IMR-90 (cell line): ENCODE measurements around the gene TBCD.

Source experiments
- CEBPB ChIP-seq: IDR thresholded peaks from 2 replicates; pipeline ENCODE4 v1.6.1; 2012; ENCODE audit warnings: low read depth, low read length, improper control_type of control experiment
- POLR2A ChIP-seq: IDR thresholded peaks from 2 replicates; pipeline ENCODE4 v1.6.1; 2012; ENCODE audit warnings: mild to moderate bottlenecking, low read depth, low read length
- TF ChIP-seq, protein P1 (sequence below): fragments of 150-350 bp; IDR thresholded peaks from 2 replicates; pipeline ENCODE4 v1.6.1; 2016; ENCODE audit warnings: low read depth, mild to moderate bottlenecking, low read length, moderate library complexity, borderline replicate concordance

DNA sequence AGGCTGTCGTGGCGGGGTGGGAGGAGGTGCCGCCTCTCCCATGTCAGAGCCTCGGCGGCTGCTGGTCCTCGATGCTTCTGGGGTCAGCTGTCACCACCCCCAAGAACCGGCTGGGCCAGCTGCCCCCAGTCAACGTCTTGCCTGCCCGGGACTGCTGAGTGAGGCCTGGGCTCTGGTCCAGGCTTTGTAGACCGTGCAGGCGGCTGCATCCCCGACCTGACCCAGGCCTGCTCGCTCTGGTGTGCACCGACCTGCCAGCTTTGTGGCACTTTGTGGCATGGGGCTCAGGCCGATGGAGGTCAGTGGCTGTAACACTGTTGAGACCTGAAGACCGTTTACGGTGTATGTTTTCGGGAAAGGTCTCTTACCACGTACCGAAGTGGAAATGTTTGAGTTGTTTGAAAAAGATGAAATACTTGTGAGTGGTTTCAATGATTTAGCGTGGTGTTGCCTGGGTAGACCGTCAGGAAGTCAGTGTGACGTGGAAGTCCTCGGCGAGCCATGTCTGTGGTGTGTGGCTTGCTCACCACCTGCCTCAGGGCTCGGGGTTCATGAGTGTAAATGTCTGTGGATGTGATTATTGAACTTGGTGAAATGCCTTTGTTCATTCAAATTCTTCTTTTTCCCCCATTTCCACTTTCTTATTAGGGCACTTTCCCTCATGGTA, 141.2 kb downstream of the TBCD start:
- TF ChIP-seq CEBPB = no peak
- TF ChIP-seq POLR2A = no peak
- TF ChIP-seq, protein P1, sequence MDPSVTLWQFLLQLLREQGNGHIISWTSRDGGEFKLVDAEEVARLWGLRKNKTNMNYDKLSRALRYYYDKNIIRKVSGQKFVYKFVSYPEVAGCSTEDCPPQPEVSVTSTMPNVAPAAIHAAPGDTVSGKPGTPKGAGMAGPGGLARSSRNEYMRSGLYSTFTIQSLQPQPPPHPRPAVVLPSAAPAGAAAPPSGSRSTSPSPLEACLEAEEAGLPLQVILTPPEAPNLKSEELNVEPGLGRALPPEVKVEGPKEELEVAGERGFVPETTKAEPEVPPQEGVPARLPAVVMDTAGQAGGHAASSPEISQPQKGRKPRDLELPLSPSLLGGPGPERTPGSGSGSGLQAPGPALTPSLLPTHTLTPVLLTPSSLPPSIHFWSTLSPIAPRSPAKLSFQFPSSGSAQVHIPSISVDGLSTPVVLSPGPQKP = no peak
